NCI-H146 treated with DMSO at 0.1 percent for 48 hours (cell line): ENCODE results near the gene COX10.
"Not testable (repeated sequence)": the region's sequence is repeated elsewhere in the genome, so short reads cannot be mapped to it uniquely, and the experiment has no call there.

ENCODE experiments used
- DNase-seq: peaks from one replicate; lab custom pipeline; 2025; ENCODE audit not compliant: unreplicated experiment; lab: John Stamatoyannopoulos, UW

The COX10 gene

GRCh38 chr17:14202388-14203166, 133.3 kb downstream of the COX10 start:
- DNase-seq, result no peak

- no peak for DNase-seq
Measured at GRCh38 chr17:14203388-14203787, 134.1 kb downstream of the COX10 start.

- DNase-seq, result no peak
Measured at GRCh38 chr17:14204084-14204483, 134.8 kb downstream of the COX10 start.

GRCh38 chr17:14204546-14204945, 135.2 kb downstream of the COX10 start:
- no peak for DNase-seq

GRCh38 chr17:14205380-14205779, 136.1 kb downstream of the COX10 start:
- DNase-seq, result no peak

- DNase-seq, result no peak
Measured at GRCh38 chr17:14205992-14206461, 136.7 kb downstream of the COX10 start.

- DNase-seq, result no peak
Measured at GRCh38 chr17:14206891-14207290, 137.6 kb downstream of the COX10 start.

GRCh38 chr17:14207791-14208190, 138.5 kb downstream of the COX10 start:
- DNase-seq, result no peak

- no peak for DNase-seq
Measured at GRCh38 chr17:14209215-14209614, 139.9 kb downstream of the COX10 start.

- DNase-seq, result no peak
Measured at GRCh38 chr17:14211246-14211645, 141.9 kb downstream of the COX10 start.

- DNase-seq, result no peak
Measured at GRCh38 chr17:14211801-14212200, 142.5 kb downstream of the COX10 start.

GRCh38 chr17:14212401-14212800, 143.1 kb downstream of the COX10 start:
- no peak for DNase-seq

- DNase-seq, result no peak
Measured at GRCh38 chr17:14214271-14214670, 145.0 kb downstream of the COX10 start.

GRCh38 chr17:14222611-14223010, 153.3 kb downstream of the COX10 start:
- no peak for DNase-seq

GRCh38 chr17:14225254-14225980, 156.1 kb downstream of the COX10 start:
- DNase-seq, result no peak

- DNase-seq, result no peak
Measured at GRCh38 chr17:14227052-14227451, 157.7 kb downstream of the COX10 start.

- no peak for DNase-seq
Measured at GRCh38 chr17:14228903-14229302, 159.6 kb downstream of the COX10 start.

GRCh38 chr17:14231187-14231586, 161.9 kb downstream of the COX10 start:
- not testable (repeated sequence) for DNase-seq

GRCh38 chr17:14235047-14235446, 165.7 kb downstream of the COX10 start:
- not testable (repeated sequence) for DNase-seq

- DNase-seq, result not testable (repeated sequence)
Measured at GRCh38 chr17:14236032-14236431, 166.7 kb downstream of the COX10 start.

GRCh38 chr17:14236762-14237161, 167.5 kb downstream of the COX10 start, which contains the start of gene CDRT15:
Gene CDRT15 (minus strand): TSS chr17:14236862. CDS start chr17:14236833, 29 bp downstream.
- not testable (repeated sequence) for DNase-seq

GRCh38 chr17:14239271-14239670, 170.0 kb downstream of the COX10 start:
- DNase-seq, result not testable (repeated sequence)
